ENCODE measurements around the gene FOXK1. TPM values are rescaled to one million over a fixed set of nuclear protein-coding genes. Genes with fewer than 3 reads are reported as not detected.

FOXK1 gene
- total RNA-seq, 6 experiments from 2014 or later, result 3.8 to 8.4 (median 6.9) TPM

DNA sequence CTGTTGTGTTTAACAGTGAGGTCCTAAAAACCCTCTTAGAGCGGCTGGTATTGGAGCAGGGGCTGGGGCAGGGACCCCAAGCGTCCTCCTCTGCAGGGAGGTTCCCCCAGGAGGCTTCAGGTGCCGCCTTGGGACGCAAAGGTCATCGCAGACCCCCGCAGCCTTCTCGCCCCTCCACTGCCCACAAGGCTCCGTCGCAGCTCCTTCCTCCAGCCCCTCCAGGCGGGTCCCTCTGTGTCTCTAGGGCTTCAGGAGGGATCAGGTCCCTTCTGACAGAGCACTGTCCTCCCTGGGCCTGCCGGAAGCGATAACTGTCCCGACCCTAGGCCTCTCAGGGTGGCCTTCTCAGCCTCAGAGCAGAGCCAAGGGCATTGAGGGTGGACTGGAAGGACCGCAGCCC is 67.3 kb downstream of the FOXK1 start:
- Histone ChIP-seq H3K9me3 (no peaks in the 10 kb centered on the region), H3K4me3 (no peak overlapping the region), H3K4me1 (peaks cover 0 to 19% (median 9%) of the 10 kb centered on the region in 4 donors), H3K36me3 (peaks cover 0 to 2% (median 1%) of the 10 kb centered on the region in 4 donors), H3K27ac (no peak overlapping the region), H3K27me3 (no peaks in the 10 kb centered on the region)
- DNase-seq (no peak), ATAC-seq (no peak)
- WGBS (ENCODE audit: insufficient coverage, low coverage, low lambda C conversion rate, missing lambda C conversion rate), result 84% methylated on average over 8 of the region's 14 CpGs
- TF ChIP-seq POLR2A (IDR thresholded peaks at IDR 0.05) (no peak), CTCF (IDR thresholded peaks at IDR 0.05) (no peak)
- intact Hi-C loops (cut with DNase I), result no loop called here

GRCh38 chr7:4749798-4750197 is 67.7 kb downstream of the FOXK1 start:
- no peak overlapping the region for H3K27ac ChIP-seq
- H3K4me3 ChIP-seq, result no peak overlapping the region
- no peak for ATAC-seq
- intact Hi-C loops (cut with DNase I), result loop anchor here in 1 of 2 donors (5.0 to 10.0 kb wide), 2 partner anchors 67 to 135 kb away; partner anchors contain the start of gene FOXK1
- H3K9me3 ChIP-seq, result no peaks in the 10 kb centered on the region
- no peak for TF ChIP-seq POLR2A (IDR thresholded peaks at IDR 0.05)
- no peak for TF ChIP-seq CTCF (IDR thresholded peaks at IDR 0.05)
- no peaks in the 10 kb centered on the region for H3K27me3 ChIP-seq
- H3K36me3 ChIP-seq, result peaks cover 0 to 7% (median 3%) of the 10 kb centered on the region in 4 donors
- 72% methylated on average over 2 of the region's 15 CpGs for WGBS (ENCODE audit: insufficient coverage, low coverage, low lambda C conversion rate, missing lambda C conversion rate)
- no peak for DNase-seq
- H3K4me1 ChIP-seq, result peaks cover 0 to 14% (median 7%) of the 10 kb centered on the region in 4 donors

DNA sequence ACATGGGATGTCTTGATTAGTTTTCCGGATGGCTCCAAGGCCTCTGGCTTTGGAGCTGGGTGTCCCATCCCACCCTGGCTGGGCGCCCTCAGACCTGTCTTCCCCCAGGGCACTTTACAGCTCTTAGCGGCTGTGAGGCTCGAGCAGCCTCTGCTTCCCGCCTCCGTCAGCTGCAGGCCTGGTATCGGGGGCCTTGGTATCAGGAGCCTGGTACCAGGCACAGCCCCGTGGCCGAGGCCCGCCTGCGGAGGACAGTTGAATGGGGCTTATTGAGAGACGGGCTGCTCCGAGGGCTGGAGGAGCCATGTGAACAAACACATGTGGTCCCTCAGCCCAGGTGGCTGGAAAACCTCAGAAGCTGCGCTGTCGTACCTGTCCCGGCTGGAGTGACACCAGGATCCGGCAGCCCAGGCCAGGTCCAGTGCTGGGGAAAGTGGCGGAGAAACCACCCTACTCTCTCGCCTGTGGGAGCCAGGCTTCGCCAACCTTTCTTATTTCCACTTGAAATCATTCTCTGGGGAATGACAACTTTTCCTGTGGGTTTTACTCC is 69.4 kb downstream of the FOXK1 start:
- intact Hi-C loops (cut with DNase I), result loop anchor here in 1 of 2 donors (5.0 to 10.0 kb wide), 2 partner anchors 69 to 137 kb away; partner anchors contain the start of gene FOXK1
- no peak overlapping the region for H3K4me3 ChIP-seq
- TF ChIP-seq POLR2A (IDR thresholded peaks at IDR 0.05), result no peak
- no peak for TF ChIP-seq CTCF (IDR thresholded peaks at IDR 0.05)
- no peaks in the 10 kb centered on the region for H3K27me3 ChIP-seq
- H3K36me3 ChIP-seq, result peaks cover 0 to 23% (median 7%) of the 10 kb centered on the region in 4 donors
- no peak overlapping the region for H3K27ac ChIP-seq
- ATAC-seq (no peak), DNase-seq (no peak)
- no peaks in the 10 kb centered on the region for H3K9me3 ChIP-seq
- H3K4me1 ChIP-seq, result peaks cover 0 to 3% (median 1%) of the 10 kb centered on the region in 4 donors
- WGBS (ENCODE audit: insufficient coverage, low coverage, low lambda C conversion rate, missing lambda C conversion rate), result 93% methylated on average over 3 of the region's 20 CpGs

DNA sequence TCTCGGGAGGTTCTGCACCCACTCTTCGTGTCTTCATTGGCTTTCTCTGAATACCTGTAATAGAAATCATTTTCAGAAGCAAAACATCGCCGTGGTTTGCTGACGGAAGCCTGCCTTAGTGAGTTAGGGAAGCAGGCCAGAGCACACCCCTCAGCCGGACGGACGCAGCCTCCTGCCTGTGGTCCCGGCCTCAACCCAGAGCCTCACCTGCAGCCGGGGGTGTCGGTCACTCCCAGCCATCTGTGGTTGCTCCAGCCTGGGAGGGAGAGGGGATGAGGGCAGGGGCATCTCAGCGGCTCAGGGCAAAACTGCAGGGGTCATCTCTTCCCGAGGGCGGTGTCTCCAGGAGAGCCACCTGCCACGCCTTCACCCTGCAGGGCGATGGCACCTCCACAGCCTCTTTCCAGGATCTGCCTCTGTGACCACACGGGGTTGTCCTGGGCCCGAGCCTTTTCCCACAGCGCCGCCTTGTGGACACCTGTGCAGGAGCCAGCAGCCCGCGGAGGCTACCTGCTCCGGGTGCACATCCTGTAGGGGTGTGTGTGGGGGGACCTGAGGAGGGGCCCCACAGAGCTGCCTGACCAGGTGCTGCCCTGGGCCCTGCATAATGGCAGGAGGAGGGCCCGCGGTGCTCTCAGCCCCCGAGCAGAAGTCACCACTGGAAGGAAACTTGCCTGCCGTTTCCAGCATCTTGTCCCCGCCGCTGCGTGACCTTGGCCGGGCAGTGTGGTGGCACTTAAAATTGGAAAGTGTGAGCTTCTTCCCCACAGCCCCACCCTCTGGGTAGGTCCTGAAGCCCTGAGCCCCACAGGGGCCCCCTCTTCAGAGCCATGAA is 71.7 kb downstream of the FOXK1 start:
- H3K27me3 ChIP-seq, result no peaks in the 10 kb centered on the region
- peak; percentile 86 to 93 (median 92) for TF ChIP-seq CTCF (IDR thresholded peaks at IDR 0.05)
- TF ChIP-seq POLR2A (IDR thresholded peaks at IDR 0.05), result no peak
- DNase-seq (peak; percentile 84 to 88 (median 87)), ATAC-seq (peak; percentile 91 to 97 (median 93))
- H3K27ac ChIP-seq, result no peak overlapping the region
- no peaks in the 10 kb centered on the region for H3K9me3 ChIP-seq
- H3K4me1 ChIP-seq, result no peaks in the 10 kb centered on the region
- 0% methylated on average over 6 of the region's 31 CpGs for WGBS (ENCODE audit: insufficient coverage, low coverage, low lambda C conversion rate, missing lambda C conversion rate)
- intact Hi-C loops (cut with DNase I), result loop anchor here in 1 of 2 donors (5.0 to 10.0 kb wide), 2 partner anchors 72 to 139 kb away; partner anchors contain the start of gene FOXK1
- peaks cover 0 to 46% (median 12%) of the 10 kb centered on the region in 4 donors for H3K36me3 ChIP-seq
- H3K4me3 ChIP-seq, result no peak overlapping the region

All from right lobe of liver (tissue), 6 donors.